ENCODE results near the gene GRM1. TPM values are rescaled to one million over a fixed set of nuclear protein-coding genes. Genes with fewer than 3 reads are reported as not detected.

GRM1 gene
- total RNA-seq, 4 donors from 2014 or later, result under 0.01 TPM; not detected in 2

- no peak for TF ChIP-seq CTCF (IDR thresholded peaks at IDR 0.05; ENCODE audit: low read depth)
Observed at GRCh38 chr6:146335336-146335735, 306.5 kb downstream of the GRM1 start.

- TF ChIP-seq CTCF (IDR thresholded peaks at IDR 0.05; ENCODE audit: low read depth), result no peak
Observed at GRCh38 chr6:146336191-146336590, 307.3 kb downstream of the GRM1 start.

- no peak for TF ChIP-seq CTCF (IDR thresholded peaks at IDR 0.05; ENCODE audit: low read depth)
Observed at GRCh38 chr6:146337376-146337775, 308.5 kb downstream of the GRM1 start.

- no peak for TF ChIP-seq CTCF (IDR thresholded peaks at IDR 0.05; ENCODE audit: low read depth)
Observed at GRCh38 chr6:146339716-146340115, 310.9 kb downstream of the GRM1 start.

GRCh38 chr6:146341493-146342230, 312.8 kb downstream of the GRM1 start:
- TF ChIP-seq CTCF (IDR thresholded peaks at IDR 0.05; ENCODE audit: low read depth), result no peak

GRCh38 chr6:146345598-146345997, 316.7 kb downstream of the GRM1 start:
- TF ChIP-seq CTCF (IDR thresholded peaks at IDR 0.05; ENCODE audit: low read depth), result no peak

- no peak for TF ChIP-seq CTCF (IDR thresholded peaks at IDR 0.05; ENCODE audit: low read depth)
Observed at GRCh38 chr6:146347090-146347489, 318.2 kb downstream of the GRM1 start.
